Keratinocyte (primary cell): Measurements from ENCODE around the gene ADSL. TPM values are rescaled to one million over a fixed set of nuclear protein-coding genes. Genes with fewer than 3 reads are reported as not detected.

ENCODE experiments used
- DNase-seq: peaks from one replicate; pipeline ENCODE4 v3.0.0-alpha.2; 2011; ENCODE audit warnings: low read depth, missing footprints, low spot score
- FAIRE-seq: peaks from 2 replicates; lab custom pipeline; 2011; peaks lifted over from hg19 to GRCh38; lab: Jason Lieb, UNC
- H2AFZ ChIP-seq: 2 replicates; pipeline ENCODE4 v1.6.0; 2012; ENCODE audit warnings: low read length, control low read depth, inconsistent platforms; ENCODE audit not compliant: control insufficient read depth
- H3K27ac ChIP-seq: 2 replicates; pipeline ENCODE4 v1.5.1; 2011; ENCODE audit warnings: low read length; ENCODE audit not compliant: control insufficient read depth, insufficient read depth
- H3K27me3 ChIP-seq: 3 replicates; pipeline ENCODE4 v1.6.0; 2011; ENCODE audit warnings: low read length; ENCODE audit not compliant: control insufficient read depth, insufficient read depth; ENCODE audit errors: extremely low read depth
- H3K36me3 ChIP-seq, 2 experiments: 2 replicates in 1 of 2; 3 replicates in 1 of 2; pipeline ENCODE4 v1.5.1; 2011; ENCODE audit warnings: low read length in 2 of 2, mild to moderate bottlenecking in 1 of 2; ENCODE audit not compliant: control insufficient read depth in 2 of 2, insufficient read depth in 2 of 2; ENCODE audit errors: extremely low read depth in 1 of 2
- H3K4me1 ChIP-seq: 3 replicates; pipeline ENCODE4 v1.5.1; 2011; ENCODE audit warnings: low read length; ENCODE audit not compliant: control insufficient read depth, insufficient read depth; ENCODE audit errors: extremely low read depth
- H3K4me2 ChIP-seq: 3 replicates; pipeline ENCODE4 v1.6.0; 2011; ENCODE audit warnings: low read depth, low read length; ENCODE audit not compliant: control insufficient read depth, insufficient read depth; ENCODE audit errors: extremely low read depth
- H3K4me3 ChIP-seq, 3 experiments: fragments of 200-600 bp in 1 of 3; sonication (generic) in 1 of 3; 2 replicates in 2 of 3; 3 replicates in 1 of 3; pipeline ENCODE4 v1.5.1; 2011 to 2016; ENCODE audit warnings: low read length in 3 of 3, mild to moderate bottlenecking in 3 of 3, control low read depth in 2 of 3, inconsistent platforms in 1 of 3, low read depth in 1 of 3, mixed read lengths in 1 of 3, mixed run types in 1 of 3, moderate library complexity in 1 of 3; ENCODE audit not compliant: control insufficient read depth in 2 of 3, insufficient read depth in 2 of 3; ENCODE audit errors: extremely low read depth in 1 of 3
- H3K79me2 ChIP-seq: 2 replicates; pipeline ENCODE4 v1.6.0; 2012; ENCODE audit warnings: low read length; ENCODE audit not compliant: control insufficient read depth, insufficient read depth
- H3K9ac ChIP-seq: 3 replicates; pipeline ENCODE4 v1.6.0; 2011; ENCODE audit warnings: low read length; ENCODE audit not compliant: control insufficient read depth, insufficient read depth; ENCODE audit errors: extremely low read depth
- H3K9me1 ChIP-seq: 3 replicates; pipeline ENCODE4 v1.6.0; 2011; ENCODE audit warnings: low read length; ENCODE audit not compliant: control insufficient read depth, insufficient read depth; ENCODE audit errors: extremely low read depth
- H3K9me3 ChIP-seq: 2 replicates; pipeline ENCODE4 v1.5.1; 2012; ENCODE audit warnings: low read depth, low read length; ENCODE audit not compliant: control insufficient read depth
- H4K20me1 ChIP-seq: 3 replicates; pipeline ENCODE4 v1.6.0; 2011; ENCODE audit warnings: low read length; ENCODE audit not compliant: control insufficient read depth, insufficient read depth; ENCODE audit errors: extremely low read depth
- EZH2 ChIP-seq: IDR thresholded peaks from one replicate; pipeline ENCODE4 v1.6.1; 2012; ENCODE audit warnings: inconsistent platforms, mild to moderate bottlenecking, low read length, moderate library complexity
- dilution Hi-C: fragments of 300-500 bp; cut with MboI; formaldehyde crosslinking; loops from one replicate; pipeline ENCODE4 v1.7.0; 2020; ENCODE audit warnings: low sequenced_read_pairs; ENCODE audit not compliant: extremely low pct_ligation_motif_present
- polyA plus RNA-seq, 5 experiments: library from polyadenylated mRNA; depleted of rRNA in 3 of 5; stranded (reverse) in 3 of 5; stranded (forward) in 1 of 5; unstranded in 1 of 5; fragments of >200 nt; gene quantifications; 1 replicate in 1 of 5; 2 replicates in 3 of 5; 3 replicates in 1 of 5; pipeline versions ENCODE4 v1.2.1 to v1.2.3, GENCODE V29; 2011 to 2012; ENCODE audit warnings: missing spikeins in 2 of 5, low read depth in 1 of 5, low replicate concordance in 1 of 5
- TF ChIP-seq, protein P1 (sequence below), 3 experiments: IDR thresholded peaks in 1 of 3; conservative IDR thresholded peaks in 1 of 3; optimal IDR thresholded peaks in 1 of 3; 2 replicates in 2 of 3; 3 replicates in 1 of 3; pipeline versions ENCODE3 to v1.5.1; 2011; ENCODE audit warnings: low read length in 3 of 3, mild to moderate bottlenecking in 3 of 3, moderate library complexity in 2 of 3, control low read depth in 1 of 3, inconsistent platforms in 1 of 3; ENCODE audit not compliant: insufficient read depth in 2 of 3; ENCODE audit errors: extremely low read depth in 1 of 3

ADSL gene
- polyA plus RNA-seq, 1 donor (not counting 4 experiments of a cell fraction or from before 2014, with no cell fraction given): 96.1 TPM

DNA sequence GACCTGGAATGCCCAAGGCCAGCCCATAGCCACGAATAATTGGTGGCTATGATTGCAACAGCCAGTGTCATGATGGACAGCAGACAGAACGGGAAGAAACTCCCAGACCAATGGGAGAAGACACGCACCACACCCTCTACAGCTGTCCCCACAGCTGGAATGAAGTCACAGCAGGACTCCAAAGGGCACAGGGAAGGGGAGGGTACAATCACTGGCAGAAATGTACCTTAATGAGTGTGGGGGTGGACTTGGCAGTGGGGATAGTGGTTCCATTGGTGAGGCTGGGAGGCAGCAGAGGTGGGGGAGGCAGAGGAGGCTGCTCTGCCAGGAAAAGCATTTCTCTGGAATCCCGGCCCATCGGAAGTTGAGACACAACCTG is 77.0 kb downstream of the ADSL start:
- H3K9me3 ChIP-seq: no peaks in the 10 kb centered on the region
- H3K27me3 ChIP-seq: no peaks in the 10 kb centered on the region
- H3K27ac ChIP-seq: no peak overlapping the region
- no peak overlapping the region for H3K4me3 ChIP-seq
- dilution Hi-C loops: no loop called here
- no peak overlapping the region for H2AFZ ChIP-seq
- no peaks in the 10 kb centered on the region for H3K79me2 ChIP-seq
- DNase-seq: no peak
- H3K9me1 ChIP-seq: no peaks in the 10 kb centered on the region
- H4K20me1 ChIP-seq: peaks cover 3% of the 10 kb centered on the region
- no peak overlapping the region for H3K9ac ChIP-seq
- FAIRE-seq: no peak
- H3K4me2 ChIP-seq: no peak overlapping the region
- H3K36me3 ChIP-seq: peaks cover 61 to 84% of the 10 kb centered on the region in 2 experiments
- no peak for TF ChIP-seq EZH2
- no peaks in the 10 kb centered on the region for H3K4me1 ChIP-seq

DNA sequence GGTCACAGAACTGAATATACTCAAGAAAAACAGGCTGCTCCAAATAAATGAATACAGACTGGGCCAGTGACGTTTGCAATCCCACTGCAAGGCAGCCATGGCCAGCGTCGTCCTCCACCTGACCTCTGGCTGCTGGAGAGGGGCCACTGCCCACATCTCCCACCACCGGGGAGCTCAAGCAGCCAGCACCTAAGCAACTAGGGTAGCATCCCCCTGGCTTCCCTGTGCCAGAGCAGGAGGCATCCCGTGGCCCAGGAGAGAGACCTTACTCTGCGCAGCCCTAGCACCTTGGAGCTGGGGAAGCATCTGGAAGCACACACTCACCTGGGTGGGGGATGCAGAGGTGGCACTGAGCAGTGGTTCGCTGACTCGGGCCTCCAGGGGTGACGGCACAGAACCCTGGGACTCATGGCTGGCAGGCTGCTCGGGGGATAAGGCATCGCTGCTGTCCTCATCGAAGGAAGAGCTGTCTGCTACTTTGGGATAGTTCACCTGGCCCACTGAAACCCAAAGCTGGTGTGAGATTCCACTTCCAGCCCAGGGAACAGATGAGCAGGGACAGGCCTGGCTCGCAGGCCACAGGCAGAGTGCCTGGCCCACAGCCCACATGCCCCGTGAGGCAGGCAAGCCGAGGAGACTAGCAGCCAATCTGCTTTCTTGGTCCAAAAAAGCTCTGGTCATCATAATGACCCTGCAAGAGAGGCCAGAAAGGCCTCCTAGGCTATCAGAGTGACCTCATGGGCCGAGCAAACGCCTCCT is 77.8 kb downstream of the ADSL start:
- Histone ChIP-seq H3K9ac (no peak overlapping the region), H3K4me1 (no peaks in the 10 kb centered on the region), H3K27ac (no peak overlapping the region), H3K27me3 (no peaks in the 10 kb centered on the region), H3K79me2 (no peaks in the 10 kb centered on the region), H3K4me3 (no peak overlapping the region), H3K9me1 (no peaks in the 10 kb centered on the region), H3K36me3 (peaks cover 68 to 80% of the 10 kb centered on the region in 2 experiments), H4K20me1 (peaks cover 3% of the 10 kb centered on the region), H3K4me2 (no peak overlapping the region), H2AFZ (no peak overlapping the region), H3K9me3 (no peaks in the 10 kb centered on the region)
- dilution Hi-C loops: no loop called here
- FAIRE-seq (no peak), DNase-seq (no peak)
- TF ChIP-seq EZH2: no peak
- TF ChIP-seq, protein P1, sequence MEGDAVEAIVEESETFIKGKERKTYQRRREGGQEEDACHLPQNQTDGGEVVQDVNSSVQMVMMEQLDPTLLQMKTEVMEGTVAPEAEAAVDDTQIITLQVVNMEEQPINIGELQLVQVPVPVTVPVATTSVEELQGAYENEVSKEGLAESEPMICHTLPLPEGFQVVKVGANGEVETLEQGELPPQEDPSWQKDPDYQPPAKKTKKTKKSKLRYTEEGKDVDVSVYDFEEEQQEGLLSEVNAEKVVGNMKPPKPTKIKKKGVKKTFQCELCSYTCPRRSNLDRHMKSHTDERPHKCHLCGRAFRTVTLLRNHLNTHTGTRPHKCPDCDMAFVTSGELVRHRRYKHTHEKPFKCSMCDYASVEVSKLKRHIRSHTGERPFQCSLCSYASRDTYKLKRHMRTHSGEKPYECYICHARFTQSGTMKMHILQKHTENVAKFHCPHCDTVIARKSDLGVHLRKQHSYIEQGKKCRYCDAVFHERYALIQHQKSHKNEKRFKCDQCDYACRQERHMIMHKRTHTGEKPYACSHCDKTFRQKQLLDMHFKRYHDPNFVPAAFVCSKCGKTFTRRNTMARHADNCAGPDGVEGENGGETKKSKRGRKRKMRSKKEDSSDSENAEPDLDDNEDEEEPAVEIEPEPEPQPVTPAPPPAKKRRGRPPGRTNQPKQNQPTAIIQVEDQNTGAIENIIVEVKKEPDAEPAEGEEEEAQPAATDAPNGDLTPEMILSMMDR (optimal IDR thresholded peaks at IDR 0.05 in 1 of 3, IDR thresholded peaks at IDR 0.05 in 1 of 3, conservative IDR thresholded peaks at IDR 0.05 in 1 of 3; ENCODE audit: extremely low read depth in 1 of 3, insufficient read depth in 2 of 3, low read length in 3 of 3): no peak
